ENCODE measurements around the gene CYTIP.
"Not testable (repeated sequence)": the region's sequence is repeated elsewhere in the genome, so short reads cannot be mapped to it uniquely, and the experiment has no call there.

The CYTIP gene

GRCh38 chr2:157424374-157424773, 19.5 kb downstream of the CYTIP start:
- DNase-seq (ENCODE audit: low spot score): no peak

- no peak for DNase-seq (ENCODE audit: low spot score)
Measured at GRCh38 chr2:157421964-157422363, 21.9 kb downstream of the CYTIP start.

GRCh38 chr2:157421331-157421944, 22.5 kb downstream of the CYTIP start:
- no peak for DNase-seq (ENCODE audit: low spot score)

GRCh38 chr2:157420771-157421323, 23.0 kb downstream of the CYTIP start:
- DNase-seq (ENCODE audit: low spot score): peak; percentile 83

GRCh38 chr2:157419031-157419575, 24.8 kb downstream of the CYTIP start:
- no peak for DNase-seq (ENCODE audit: low spot score)

GRCh38 chr2:157418239-157418641, 25.6 kb downstream of the CYTIP start:
- no peak for DNase-seq (ENCODE audit: low spot score)

- no peak for DNase-seq (ENCODE audit: low spot score)
Measured at GRCh38 chr2:157415591-157416101, 28.2 kb downstream of the CYTIP start.

GRCh38 chr2:157414050-157414449, 29.8 kb downstream of the CYTIP start:
- DNase-seq (ENCODE audit: low spot score): no peak

- peak; percentile 76 for DNase-seq (ENCODE audit: low spot score)
Measured at GRCh38 chr2:157413326-157414035, 30.4 kb downstream of the CYTIP start.

- no peak for DNase-seq (ENCODE audit: low spot score)
Measured at GRCh38 chr2:157411624-157412336, 32.1 kb downstream of the CYTIP start.

- not testable (repeated sequence) for DNase-seq (ENCODE audit: low spot score)
Measured at GRCh38 chr2:157405398-157405797, 38.5 kb downstream of the CYTIP start.

- peak; percentile 85 for DNase-seq (ENCODE audit: low spot score)
Measured at GRCh38 chr2:157404363-157404762, 39.5 kb downstream of the CYTIP start.

GRCh38 chr2:157402801-157403485, 40.9 kb downstream of the CYTIP start:
- DNase-seq (ENCODE audit: low spot score): not testable (repeated sequence)

GRCh38 chr2:157395811-157396210, 48.1 kb downstream of the CYTIP start:
- DNase-seq (ENCODE audit: low spot score): no peak

- no peak for DNase-seq (ENCODE audit: low spot score)
Measured at GRCh38 chr2:157394928-157395327, 49.0 kb downstream of the CYTIP start.

GRCh38 chr2:157393348-157393747, 50.5 kb downstream of the CYTIP start:
- no peak for DNase-seq (ENCODE audit: low spot score)

- no peak for DNase-seq (ENCODE audit: low spot score)
Measured at GRCh38 chr2:157388827-157389226, 55.1 kb downstream of the CYTIP start.

- DNase-seq (ENCODE audit: low spot score): no peak
Measured at GRCh38 chr2:157386747-157387146, 57.1 kb downstream of the CYTIP start.

GRCh38 chr2:157386247-157386646, 57.6 kb downstream of the CYTIP start:
- DNase-seq (ENCODE audit: low spot score): no peak

GRCh38 chr2:157377861-157378260, 66.0 kb downstream of the CYTIP start:
- DNase-seq (ENCODE audit: low spot score): no peak

- no peak for DNase-seq (ENCODE audit: low spot score)
Measured at GRCh38 chr2:157376041-157376440, 67.8 kb downstream of the CYTIP start.

GRCh38 chr2:157375384-157375783, 68.5 kb downstream of the CYTIP start:
- no peak for DNase-seq (ENCODE audit: low spot score)

All from activated CD4-positive, alpha-beta T cell treated with anti-CD3 and anti-CD28 coated beads, Interleukin-2, Interleukin-4, amounts not matched to agents 100 ng/mL and 50 ng/mL, durations not matched to agents 16 hours and 8 hours (primary cell).